ENCODE data around the gene PRELID1. TPM values are rescaled to one million over a fixed set of nuclear protein-coding genes. Genes with fewer than 3 reads are reported as not detected.

The PRELID1 gene
- total RNA-seq, 1 donor from 2014 or later: 87.0 TPM

DNA sequence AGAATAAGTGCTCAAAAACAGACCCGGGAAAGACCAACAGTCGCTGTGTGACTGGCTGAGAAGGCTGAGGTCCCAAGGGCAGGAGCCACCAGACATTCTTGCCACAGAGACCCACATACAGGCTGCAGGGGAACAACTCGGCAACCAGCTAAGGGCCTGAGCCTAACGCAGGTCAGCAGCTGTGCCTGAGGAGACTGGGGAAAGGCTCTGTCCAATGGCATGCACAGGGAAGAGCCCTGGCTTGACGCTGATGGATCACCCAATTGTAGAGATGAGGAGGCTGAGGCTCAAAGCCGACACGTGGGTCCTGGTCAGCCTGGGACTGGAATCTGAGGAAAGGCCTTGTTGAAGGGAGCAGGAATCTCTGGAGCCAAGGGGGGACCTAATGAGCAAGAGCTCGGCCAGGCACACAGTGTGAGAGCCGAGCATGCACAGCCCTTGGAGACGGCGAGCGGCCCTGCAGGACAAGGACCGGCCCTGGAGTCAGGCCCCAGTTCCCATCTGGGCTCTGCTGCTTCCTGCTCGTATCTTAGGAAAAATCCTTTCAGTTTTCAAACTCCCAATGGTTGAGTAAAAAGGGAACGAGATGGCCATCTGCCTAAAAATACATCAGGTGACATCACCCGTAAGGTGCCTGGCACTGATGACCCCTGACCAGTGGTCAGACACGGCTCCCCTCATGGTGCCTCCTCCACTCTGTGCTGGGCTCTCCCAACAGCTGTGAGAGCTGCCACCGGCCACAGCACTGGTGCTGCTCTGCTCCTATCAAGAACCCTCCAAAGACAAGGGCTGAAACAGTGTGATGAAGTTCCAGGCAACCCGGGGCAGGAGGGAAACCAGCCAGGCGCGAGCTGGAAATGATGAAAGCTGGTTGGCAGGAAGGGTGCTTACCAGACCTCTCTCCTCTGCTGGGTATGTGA lies 31.4 kb downstream of the PRELID1 start:
- DNase-seq (no peak), ATAC-seq (no peak)
- no peaks in the 10 kb centered on the region for H3K9me3 ChIP-seq
- no peaks in the 10 kb centered on the region for H3K4me1 ChIP-seq
- no peaks in the 10 kb centered on the region for H3K27me3 ChIP-seq
- H3K4me3 ChIP-seq: no peak overlapping the region
- TF ChIP-seq CTCF (IDR thresholded peaks at IDR 0.05): no peak
- H3K27ac ChIP-seq: no peak overlapping the region
- intact Hi-C loops (cut with DNase I): no loop called here
- H3K36me3 ChIP-seq: peaks cover 89% of the 10 kb centered on the region

GRCh38 chr5:177335701-177336065 lies 32.1 kb downstream of the PRELID1 start:
- peaks cover 82% of the 10 kb centered on the region for H3K36me3 ChIP-seq

GRCh38 chr5:177336112-177336511 lies 32.5 kb downstream of the PRELID1 start:
- no peaks in the 10 kb centered on the region for H3K9me3 ChIP-seq
- no peak overlapping the region for H3K4me3 ChIP-seq
- H3K27me3 ChIP-seq: no peaks in the 10 kb centered on the region
- intact Hi-C loops (cut with DNase I): no loop called here
- peaks cover 83% of the 10 kb centered on the region for H3K36me3 ChIP-seq
- ATAC-seq: peak; percentile 42
- peak; percentile 13 for TF ChIP-seq CTCF (IDR thresholded peaks at IDR 0.05)
- no peaks in the 10 kb centered on the region for H3K4me1 ChIP-seq
- no peak overlapping the region for H3K27ac ChIP-seq
- no peak for DNase-seq

More at GRCh38 chr5:177335701-177336065, 32.1 kb downstream of the PRELID1 start:
- ATAC-seq (no peak), DNase-seq (no peak)
- no peak overlapping the region for H3K27ac ChIP-seq
- no peak for TF ChIP-seq CTCF (IDR thresholded peaks at IDR 0.05)
- H3K4me3 ChIP-seq: no peak overlapping the region
- no peaks in the 10 kb centered on the region for H3K27me3 ChIP-seq
- no peaks in the 10 kb centered on the region for H3K9me3 ChIP-seq
- no peaks in the 10 kb centered on the region for H3K4me1 ChIP-seq
- intact Hi-C loops (cut with DNase I): no loop called here

GRCh38 chr5:177336603-177337494 lies 33.2 kb downstream of the PRELID1 start:
- H3K36me3 ChIP-seq: peaks cover 85% of the 10 kb centered on the region
- no peak overlapping the region for H3K27ac ChIP-seq
- intact Hi-C loops (cut with DNase I): no loop called here
- DNase-seq (no peak), ATAC-seq (no peak)
- no peaks in the 10 kb centered on the region for H3K4me1 ChIP-seq
- TF ChIP-seq CTCF (IDR thresholded peaks at IDR 0.05): no peak
- no peaks in the 10 kb centered on the region for H3K27me3 ChIP-seq
- H3K9me3 ChIP-seq: no peaks in the 10 kb centered on the region
- H3K4me3 ChIP-seq: no peak overlapping the region

GRCh38 chr5:177338251-177339106 lies 34.9 kb downstream of the PRELID1 start:
- TF ChIP-seq CTCF (IDR thresholded peaks at IDR 0.05): no peak
- ATAC-seq (no peak), DNase-seq (no peak)
- intact Hi-C loops (cut with DNase I): no loop called here
- Histone ChIP-seq H3K9me3 (no peaks in the 10 kb centered on the region), H3K4me3 (no peak overlapping the region), H3K27ac (no peak overlapping the region), H3K27me3 (no peaks in the 10 kb centered on the region), H3K36me3 (peaks cover 85% of the 10 kb centered on the region), H3K4me1 (no peaks in the 10 kb centered on the region)

Data from upper lobe of right lung (tissue), 1 donor.